ENCODE data around the gene OSBPL3.

The OSBPL3 gene

DNA sequence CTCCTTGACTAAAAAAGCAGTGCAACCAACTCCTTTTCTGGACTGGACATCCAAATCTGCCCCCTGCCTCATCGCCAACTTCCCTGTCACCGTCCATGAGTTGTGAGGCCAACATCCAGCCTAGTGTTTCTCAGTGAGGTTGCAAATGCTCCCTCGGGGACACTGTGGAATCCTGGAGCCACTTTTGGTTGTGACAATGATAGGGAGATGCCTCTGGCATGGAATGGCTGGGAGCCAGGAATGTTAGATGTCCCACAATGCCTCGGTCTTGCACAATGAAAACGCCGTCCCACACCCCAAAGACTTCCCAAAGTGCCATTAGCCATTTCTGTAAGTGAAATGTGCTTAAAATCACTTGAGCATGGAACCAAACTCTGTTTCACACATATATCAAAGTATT is 105.2 kb downstream of the OSBPL3 start:
- Histone ChIP-seq H3K27ac (ENCODE audit: low read depth, low read length) (no peak overlapping the region), H3K27me3 (ENCODE audit: insufficient read depth, low read length) (no peaks in the 10 kb centered on the region), H3K36me3 (ENCODE audit: insufficient read depth, low read length) (peaks cover 5% of the 10 kb centered on the region; the same call in 1 of the 2 replicates), H3K4me3 (ENCODE audit: low read length) (no peak overlapping the region), H3K4me1 (ENCODE audit: insufficient read depth, low read length) (peaks cover 26% of the 10 kb centered on the region), H3K9me3 (ENCODE audit: insufficient read depth, low read depth, low read length) (no peaks in the 10 kb centered on the region), H3K9ac (ENCODE audit: low read depth, low read length) (no peak overlapping the region)
- 97% methylated on average over 6 of the region's 6 CpGs for WGBS

DNA sequence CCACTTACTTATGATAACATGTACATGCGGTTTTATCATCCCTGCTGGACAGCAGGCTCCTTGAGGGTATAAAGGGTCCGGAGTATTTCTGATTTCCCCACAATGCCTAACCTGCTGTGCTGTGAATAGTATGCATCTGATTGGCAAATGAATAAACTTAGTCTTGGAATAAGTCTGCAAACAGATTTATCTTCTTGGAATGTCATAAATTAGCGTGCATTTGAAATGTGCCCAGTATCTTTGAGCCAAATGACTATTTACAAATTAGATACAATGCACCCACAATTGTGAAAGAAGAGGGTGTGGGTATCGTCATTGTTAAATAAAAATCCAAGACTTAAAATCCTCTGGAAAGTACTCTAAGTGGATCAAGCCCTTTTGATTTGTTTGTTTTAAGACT is 106.0 kb downstream of the OSBPL3 start:
- 94% methylated on average over 3 of the region's 4 CpGs for WGBS
- Histone ChIP-seq H3K4me3 (ENCODE audit: low read length) (no peak overlapping the region), H3K27ac (ENCODE audit: low read depth, low read length) (no peak overlapping the region), H3K27me3 (ENCODE audit: insufficient read depth, low read length) (no peaks in the 10 kb centered on the region), H3K9ac (ENCODE audit: low read depth, low read length) (no peak overlapping the region), H3K36me3 (ENCODE audit: insufficient read depth, low read length) (peaks cover 5% of the 10 kb centered on the region; the same call in 1 of the 2 replicates), H3K4me1 (ENCODE audit: insufficient read depth, low read length) (peaks cover 20% of the 10 kb centered on the region), H3K9me3 (ENCODE audit: insufficient read depth, low read depth, low read length) (no peaks in the 10 kb centered on the region)

DNA sequence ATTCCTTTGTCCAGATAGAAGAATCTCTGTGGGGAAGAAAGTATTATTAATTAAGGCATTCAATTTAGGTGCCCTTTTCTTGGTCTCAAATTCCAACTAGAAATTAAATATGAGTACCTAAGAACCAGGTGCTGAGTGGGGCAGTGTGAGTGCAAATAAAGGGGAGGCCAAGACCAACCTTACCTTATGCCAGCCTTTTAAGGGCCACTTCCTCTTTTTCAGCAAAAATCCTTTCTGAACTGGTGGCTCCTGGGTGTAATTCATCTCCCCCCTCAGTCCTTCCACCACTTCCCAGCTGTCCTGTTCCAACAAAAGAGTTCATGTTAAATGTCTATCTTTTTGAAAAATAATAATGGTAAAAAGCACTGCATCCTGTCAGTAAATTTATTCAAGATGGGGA is 108.2 kb downstream of the OSBPL3 start:
- H3K4me3 ChIP-seq (ENCODE audit: low read length) = no peak overlapping the region
- no peaks in the 10 kb centered on the region for H3K9me3 ChIP-seq (ENCODE audit: insufficient read depth, low read depth, low read length)
- no peak overlapping the region for H3K27ac ChIP-seq (ENCODE audit: low read depth, low read length)
- H3K4me1 ChIP-seq (ENCODE audit: insufficient read depth, low read length) = 0 out of 2 replicates have a peak, but pooled peaks cover 4% of the 10 kb centered on the region
- peaks cover 5% of the 10 kb centered on the region; the same call in 1 of the 2 replicates for H3K36me3 ChIP-seq (ENCODE audit: insufficient read depth, low read length)
- H3K27me3 ChIP-seq (ENCODE audit: insufficient read depth, low read length) = no peaks in the 10 kb centered on the region
- no peak overlapping the region for H3K9ac ChIP-seq (ENCODE audit: low read depth, low read length)

DNA sequence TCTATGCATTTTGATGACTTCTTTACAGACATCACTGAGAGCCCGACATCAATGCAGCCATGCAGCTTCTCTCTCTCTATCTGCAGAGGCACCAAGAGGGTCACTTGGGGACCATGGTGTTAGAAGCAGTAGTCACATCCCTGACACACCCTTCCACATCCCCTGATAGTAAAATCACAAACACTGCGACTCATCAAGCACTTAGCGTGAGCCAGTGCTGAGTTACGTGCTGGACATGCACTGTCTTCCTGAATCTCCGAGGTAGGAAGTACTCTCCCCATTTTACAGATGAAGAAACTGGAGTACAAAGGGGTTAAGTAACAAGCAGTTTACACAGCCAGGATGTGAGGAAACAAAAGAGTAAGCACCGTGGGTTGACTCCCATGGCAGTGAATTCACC is 109.2 kb downstream of the OSBPL3 start:
- Histone ChIP-seq H3K36me3 (ENCODE audit: insufficient read depth, low read length) (peaks cover 5% of the 10 kb centered on the region; the same call in 1 of the 2 replicates), H3K4me3 (ENCODE audit: low read length) (no peak overlapping the region), H3K9ac (ENCODE audit: low read depth, low read length) (no peak overlapping the region), H3K4me1 (ENCODE audit: insufficient read depth, low read length) (0 out of 2 replicates have a peak, but pooled peaks cover 4% of the 10 kb centered on the region), H3K9me3 (ENCODE audit: insufficient read depth, low read depth, low read length) (no peaks in the 10 kb centered on the region), H3K27ac (ENCODE audit: low read depth, low read length) (no peak overlapping the region), H3K27me3 (ENCODE audit: insufficient read depth, low read length) (no peaks in the 10 kb centered on the region)
- WGBS = 95% methylated on average over 6 of the region's 6 CpGs

DNA sequence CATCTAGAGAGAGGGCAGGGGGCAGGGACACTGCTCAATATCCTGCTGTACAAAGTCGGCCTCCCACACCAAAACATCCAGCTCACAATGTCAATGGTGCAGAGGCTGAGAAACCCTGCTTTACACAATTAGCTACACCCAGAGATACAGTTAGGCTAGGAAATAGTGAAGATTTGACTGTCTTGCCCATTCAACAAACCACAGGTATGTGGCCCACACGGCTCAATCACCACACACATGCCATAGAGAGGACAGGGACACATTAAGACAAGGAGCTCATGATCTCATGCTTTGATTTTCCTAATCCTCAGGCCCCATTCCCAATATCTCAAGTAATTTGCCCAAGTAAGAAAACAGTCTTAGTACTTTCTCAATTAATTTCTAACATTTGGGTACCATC is 110.4 kb downstream of the OSBPL3 start:
- H3K4me1 ChIP-seq (ENCODE audit: insufficient read depth, low read length) = 0 out of 2 replicates have a peak, but pooled peaks cover 4% of the 10 kb centered on the region
- peaks cover 10% of the 10 kb centered on the region; the same call in 1 of the 2 replicates for H3K36me3 ChIP-seq (ENCODE audit: insufficient read depth, low read length)
- no peaks in the 10 kb centered on the region for H3K27me3 ChIP-seq (ENCODE audit: insufficient read depth, low read length)
- H3K27ac ChIP-seq (ENCODE audit: low read depth, low read length) = no peak overlapping the region
- WGBS = 87% methylated on average over 2 of the region's 2 CpGs
- H3K9ac ChIP-seq (ENCODE audit: low read depth, low read length) = no peak overlapping the region
- H3K4me3 ChIP-seq (ENCODE audit: low read length) = no peak overlapping the region
- H3K9me3 ChIP-seq (ENCODE audit: insufficient read depth, low read depth, low read length) = no peaks in the 10 kb centered on the region

DNA sequence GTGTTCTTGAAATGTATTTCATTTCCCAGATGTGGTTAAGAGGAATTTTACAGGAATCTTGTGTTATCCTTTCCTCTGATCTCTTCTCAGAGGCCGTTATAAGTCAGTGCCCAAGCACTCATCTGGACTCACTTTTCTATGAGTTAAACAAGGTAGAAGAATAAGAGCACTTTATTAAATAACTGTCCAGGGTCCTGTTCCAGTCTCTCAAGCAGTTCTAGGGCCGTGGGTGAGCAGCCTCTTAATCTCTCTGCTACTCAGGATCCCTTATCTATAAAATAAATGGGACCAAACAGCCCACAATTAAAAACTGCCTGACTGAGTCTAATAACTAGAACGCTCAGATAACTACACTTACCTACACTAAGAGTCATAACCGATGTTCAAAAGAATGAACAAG is 111.2 kb downstream of the OSBPL3 start:
- no peaks in the 10 kb centered on the region for H3K27me3 ChIP-seq (ENCODE audit: insufficient read depth, low read length)
- H3K9ac ChIP-seq (ENCODE audit: low read depth, low read length) = no peak overlapping the region
- no peaks in the 10 kb centered on the region for H3K9me3 ChIP-seq (ENCODE audit: insufficient read depth, low read depth, low read length)
- H3K4me3 ChIP-seq (ENCODE audit: low read length) = no peak overlapping the region
- no peaks in the 10 kb centered on the region for H3K4me1 ChIP-seq (ENCODE audit: insufficient read depth, low read length)
- peaks cover 10% of the 10 kb centered on the region; the same call in 1 of the 2 replicates for H3K36me3 ChIP-seq (ENCODE audit: insufficient read depth, low read length)
- H3K27ac ChIP-seq (ENCODE audit: low read depth, low read length) = no peak overlapping the region
- WGBS = 76% methylated on average over 4 of the region's 4 CpGs

DNA sequence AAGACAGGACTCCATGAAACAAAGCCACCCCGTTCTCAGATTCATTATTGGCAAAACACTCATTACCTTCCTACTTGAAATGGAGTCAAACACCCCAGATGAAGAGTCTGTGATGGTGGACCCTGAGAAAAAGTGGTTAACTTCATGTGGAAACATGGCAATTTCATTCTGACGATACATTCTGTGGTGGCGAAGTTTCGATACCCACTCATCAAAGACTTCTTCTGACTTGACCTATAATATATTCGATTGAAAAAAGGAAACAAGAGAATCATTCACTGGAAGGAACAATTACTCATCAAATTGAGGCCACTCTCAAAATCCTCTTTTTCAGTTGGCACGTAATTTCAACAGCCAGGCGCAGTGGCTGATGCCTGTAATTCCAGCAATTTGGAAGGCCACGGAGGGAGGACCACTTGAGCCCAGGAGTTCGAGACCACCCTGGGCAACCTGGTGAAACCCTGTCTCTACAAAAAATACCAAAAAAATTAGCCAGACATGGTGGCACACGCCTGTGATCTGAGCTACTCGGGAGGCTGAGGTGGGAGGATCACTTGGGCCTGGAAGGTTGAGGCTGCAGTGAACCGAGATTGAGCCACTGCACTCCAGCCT is 113.9 kb downstream of the OSBPL3 start:
- peaks cover 10% of the 10 kb centered on the region; the same call in 1 of the 2 replicates for H3K36me3 ChIP-seq (ENCODE audit: insufficient read depth, low read length)
- 94% methylated on average over 12 of the region's 12 CpGs for WGBS

DNA sequence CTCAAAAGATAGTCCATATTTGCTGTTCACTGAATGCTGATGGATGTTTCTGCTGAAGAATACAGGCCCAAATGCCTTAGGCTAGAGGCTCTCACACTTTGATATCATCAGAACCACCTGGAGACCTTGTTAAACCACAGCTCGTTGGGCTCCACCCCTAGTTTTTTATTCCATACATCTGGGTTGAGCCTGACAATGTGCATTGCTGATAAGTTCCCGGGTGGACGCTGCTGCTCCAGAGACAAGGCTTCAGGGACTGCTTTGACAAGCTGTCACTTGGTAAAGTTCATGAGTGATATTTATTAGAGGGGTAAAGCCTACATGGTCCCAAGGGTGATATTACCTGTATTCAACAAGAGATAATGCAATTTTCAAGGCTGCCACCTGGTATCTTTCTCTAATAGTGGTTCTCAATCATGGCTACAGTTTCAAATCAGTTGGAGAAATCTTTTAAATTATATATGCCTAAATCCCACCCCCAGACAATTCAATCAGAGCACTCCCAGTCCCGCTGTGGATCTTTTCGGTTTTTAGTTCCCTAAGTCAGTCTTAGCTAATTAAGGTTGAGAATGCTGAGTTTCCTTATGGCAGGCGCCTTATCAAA is 115.7 kb downstream of the OSBPL3 start:
- Histone ChIP-seq H3K4me3 (ENCODE audit: low read length) (no peak overlapping the region), H3K27ac (ENCODE audit: low read depth, low read length) (no peak overlapping the region), H3K9me3 (ENCODE audit: insufficient read depth, low read depth, low read length) (no peaks in the 10 kb centered on the region), H3K36me3 (ENCODE audit: insufficient read depth, low read length) (peaks cover 15% of the 10 kb centered on the region; the same call in 1 of the 2 replicates), H3K27me3 (ENCODE audit: insufficient read depth, low read length) (no peaks in the 10 kb centered on the region), H3K9ac (ENCODE audit: low read depth, low read length) (no peak overlapping the region), H3K4me1 (ENCODE audit: insufficient read depth, low read length) (no peaks in the 10 kb centered on the region)
- WGBS = 97% methylated on average over 6 of the region's 6 CpGs

More for the DNA sequence above, 113.9 kb downstream of the OSBPL3 start:
- H3K4me3 ChIP-seq (ENCODE audit: low read length) = no peak overlapping the region
- no peaks in the 10 kb centered on the region for H3K9me3 ChIP-seq (ENCODE audit: insufficient read depth, low read depth, low read length)
- H3K9ac ChIP-seq (ENCODE audit: low read depth, low read length) = no peak overlapping the region
- H3K4me1 ChIP-seq (ENCODE audit: insufficient read depth, low read length) = no peaks in the 10 kb centered on the region
- H3K27me3 ChIP-seq (ENCODE audit: insufficient read depth, low read length) = no peaks in the 10 kb centered on the region
- H3K27ac ChIP-seq (ENCODE audit: low read depth, low read length) = no peak overlapping the region

DNA sequence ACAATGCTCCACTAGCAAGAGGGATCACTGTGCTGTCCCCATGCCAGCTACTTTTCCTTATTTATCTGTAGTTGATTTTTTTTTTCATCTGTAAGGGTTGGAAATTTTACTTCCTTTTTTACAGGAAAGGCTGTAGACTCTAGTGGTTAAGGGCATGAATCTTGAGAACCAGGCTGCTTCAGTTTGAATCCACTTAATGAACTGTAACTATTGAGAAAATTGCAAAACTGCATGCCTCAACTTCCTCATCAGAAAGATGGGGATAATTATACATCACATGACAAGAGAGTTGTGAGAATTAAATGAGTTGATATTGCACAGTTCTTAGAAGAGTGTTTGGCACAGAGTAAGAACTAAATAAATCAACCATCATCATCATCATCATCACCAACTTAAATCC is 116.4 kb downstream of the OSBPL3 start:
- no peak overlapping the region for H3K4me3 ChIP-seq (ENCODE audit: low read length)
- H3K4me1 ChIP-seq (ENCODE audit: insufficient read depth, low read length) = no peaks in the 10 kb centered on the region
- H3K9ac ChIP-seq (ENCODE audit: low read depth, low read length) = no peak overlapping the region
- peaks cover 15% of the 10 kb centered on the region; the same call in 1 of the 2 replicates for H3K36me3 ChIP-seq (ENCODE audit: insufficient read depth, low read length)
- no peaks in the 10 kb centered on the region for H3K9me3 ChIP-seq (ENCODE audit: insufficient read depth, low read depth, low read length)
- H3K27me3 ChIP-seq (ENCODE audit: insufficient read depth, low read length) = no peaks in the 10 kb centered on the region
- H3K27ac ChIP-seq (ENCODE audit: low read depth, low read length) = no peak overlapping the region

DNA sequence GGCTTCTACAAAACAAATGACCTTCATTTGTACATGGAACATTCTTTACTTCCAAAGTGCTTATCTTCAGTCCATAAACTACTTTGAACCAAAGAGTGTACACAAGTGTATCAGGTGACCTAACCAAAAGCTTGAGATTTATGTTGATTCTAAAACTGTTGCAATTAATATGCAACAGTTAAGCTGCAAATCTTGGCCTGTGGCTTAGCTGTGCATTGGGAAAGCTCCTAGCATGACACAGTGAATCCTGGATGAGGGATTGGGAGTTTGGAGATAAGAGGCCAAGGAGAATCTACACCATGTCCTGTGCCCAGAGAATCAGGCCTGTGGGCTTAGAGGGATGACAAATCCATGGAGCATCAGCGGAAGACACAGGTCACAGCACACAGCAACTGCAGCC is 117.5 kb downstream of the OSBPL3 start:
- Histone ChIP-seq H3K27me3 (ENCODE audit: insufficient read depth, low read length) (no peaks in the 10 kb centered on the region), H3K36me3 (ENCODE audit: insufficient read depth, low read length) (peaks cover 15% of the 10 kb centered on the region; the same call in 1 of the 2 replicates)
- 90% methylated on average over 1 of the region's 1 CpG for WGBS

DNA sequence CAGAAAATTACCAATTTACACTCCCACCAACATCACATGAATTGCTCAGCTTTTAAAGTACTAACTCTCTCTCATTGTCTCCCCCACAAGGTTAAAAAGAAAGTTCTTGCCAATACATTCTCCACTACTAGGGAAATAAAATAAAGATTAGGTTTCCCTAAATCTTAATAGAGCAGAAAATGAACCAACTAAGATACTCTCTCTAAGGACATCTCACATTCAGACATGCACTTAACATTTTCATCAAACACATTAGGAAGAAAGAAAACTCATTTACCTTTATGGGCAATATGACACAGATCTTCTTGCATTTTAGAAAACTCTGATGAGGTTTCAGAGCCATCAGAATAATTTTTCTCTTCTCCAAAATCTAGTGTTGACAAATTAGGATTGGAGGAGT is 118.6 kb downstream of the OSBPL3 start:
- H3K27ac ChIP-seq (ENCODE audit: low read depth, low read length) = no peak overlapping the region
- H3K36me3 ChIP-seq (ENCODE audit: insufficient read depth, low read length) = peaks cover 15% of the 10 kb centered on the region; the same call in 1 of the 2 replicates
- no peaks in the 10 kb centered on the region for H3K9me3 ChIP-seq (ENCODE audit: insufficient read depth, low read depth, low read length)
- no peak overlapping the region for H3K9ac ChIP-seq (ENCODE audit: low read depth, low read length)
- H3K4me3 ChIP-seq (ENCODE audit: low read length) = no peak overlapping the region
- H3K27me3 ChIP-seq (ENCODE audit: insufficient read depth, low read length) = no peaks in the 10 kb centered on the region
- H3K4me1 ChIP-seq (ENCODE audit: insufficient read depth, low read length) = no peaks in the 10 kb centered on the region

More for the DNA sequence above, 117.5 kb downstream of the OSBPL3 start:
- H3K4me1 ChIP-seq (ENCODE audit: insufficient read depth, low read length) = no peaks in the 10 kb centered on the region
- H3K4me3 ChIP-seq (ENCODE audit: low read length) = no peak overlapping the region
- H3K9me3 ChIP-seq (ENCODE audit: insufficient read depth, low read depth, low read length) = no peaks in the 10 kb centered on the region
- no peak overlapping the region for H3K27ac ChIP-seq (ENCODE audit: low read depth, low read length)
- H3K9ac ChIP-seq (ENCODE audit: low read depth, low read length) = no peak overlapping the region

Measured in HUES64 (cell line).